ENCODE data around the gene PAPPA2.

- TF ChIP-seq, protein P1, sequence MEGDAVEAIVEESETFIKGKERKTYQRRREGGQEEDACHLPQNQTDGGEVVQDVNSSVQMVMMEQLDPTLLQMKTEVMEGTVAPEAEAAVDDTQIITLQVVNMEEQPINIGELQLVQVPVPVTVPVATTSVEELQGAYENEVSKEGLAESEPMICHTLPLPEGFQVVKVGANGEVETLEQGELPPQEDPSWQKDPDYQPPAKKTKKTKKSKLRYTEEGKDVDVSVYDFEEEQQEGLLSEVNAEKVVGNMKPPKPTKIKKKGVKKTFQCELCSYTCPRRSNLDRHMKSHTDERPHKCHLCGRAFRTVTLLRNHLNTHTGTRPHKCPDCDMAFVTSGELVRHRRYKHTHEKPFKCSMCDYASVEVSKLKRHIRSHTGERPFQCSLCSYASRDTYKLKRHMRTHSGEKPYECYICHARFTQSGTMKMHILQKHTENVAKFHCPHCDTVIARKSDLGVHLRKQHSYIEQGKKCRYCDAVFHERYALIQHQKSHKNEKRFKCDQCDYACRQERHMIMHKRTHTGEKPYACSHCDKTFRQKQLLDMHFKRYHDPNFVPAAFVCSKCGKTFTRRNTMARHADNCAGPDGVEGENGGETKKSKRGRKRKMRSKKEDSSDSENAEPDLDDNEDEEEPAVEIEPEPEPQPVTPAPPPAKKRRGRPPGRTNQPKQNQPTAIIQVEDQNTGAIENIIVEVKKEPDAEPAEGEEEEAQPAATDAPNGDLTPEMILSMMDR (conservative IDR thresholded peaks at IDR 0.05; ENCODE audit: low read depth, low read length): peak; percentile 89
- no peak for TF ChIP-seq EZH2 (IDR thresholded peaks at IDR 0.05; ENCODE audit: borderline replicate concordance, low read depth, low read length, poor library complexity, severe bottlenecking)
These were observed 96.9 kb downstream of the PAPPA2 start for GRCh38 chr1:176559878-176560277.
